Natural killer cell (primary cell): ENCODE data around the gene ATXN10. TPM values are rescaled to one million over a fixed set of nuclear protein-coding genes. Genes with fewer than 3 reads are reported as not detected.

Experiments
- ATAC-seq, 3 donors: fragments of 150-1000 bp in 2 of 3; fragments of 200-7000 bp in 1 of 3; cut with Tn5 transposase; 1 replicate in 1 of 3; 2 replicates in 2 of 3; pipeline ENCODE4 v1.10.0; 2021; ENCODE audit warnings: mild to moderate bottlenecking in 2 of 3, moderate library complexity in 2 of 3
- DNase-seq, 2 donors: peaks; one replicate each; pipeline versions ENCODE4 v3.0.0 to v3.0.0-alpha.2; 2013 to 2021; ENCODE audit warnings: mixed read lengths in 1 of 2
- H3K27ac ChIP-seq: one replicate; pipeline ENCODE4 v1.5.1; 2013; ENCODE audit warnings: mild to moderate bottlenecking, low read length
- H3K27me3 ChIP-seq: one replicate; pipeline ENCODE4 v1.6.1; 2013; ENCODE audit warnings: low read length; ENCODE audit not compliant: control insufficient read depth, insufficient read depth
- H3K36me3 ChIP-seq: one replicate; pipeline ENCODE4 v1.6.1; 2013; ENCODE audit warnings: low read length; ENCODE audit not compliant: control insufficient read depth, insufficient read depth
- H3K4me1 ChIP-seq: one replicate; pipeline ENCODE4 v1.6.1; 2013; ENCODE audit warnings: low read length; ENCODE audit not compliant: control insufficient read depth, insufficient read depth
- H3K4me3 ChIP-seq: one replicate; pipeline ENCODE4 v1.5.1; 2013; ENCODE audit warnings: low read length
- H3K9me3 ChIP-seq: one replicate; pipeline ENCODE4 v1.6.1; 2013; ENCODE audit warnings: low read length; ENCODE audit not compliant: control insufficient read depth, insufficient read depth
- H3K27ac Mint-ChIP-seq, 2 donors: one replicate each; pipeline ENCODE4 v1.8.0; 2022; ENCODE audit warnings: mild to moderate bottlenecking in 2 of 2, mixed read lengths in 2 of 2, moderate library complexity in 1 of 2
- H3K27me3 Mint-ChIP-seq, 2 donors: one replicate each; pipeline ENCODE4 v1.8.0; 2022; ENCODE audit warnings: low read depth in 2 of 2, mixed read lengths in 2 of 2
- H3K36me3 Mint-ChIP-seq: one replicate; pipeline ENCODE4 v1.8.0; 2022; ENCODE audit warnings: mixed read lengths
- H3K4me1 Mint-ChIP-seq, 2 donors: one replicate each; pipeline ENCODE4 v1.8.0; 2022; ENCODE audit warnings: mixed read lengths in 2 of 2
- H3K4me3 Mint-ChIP-seq: one replicate; pipeline ENCODE4 v1.8.0; 2022; ENCODE audit warnings: mild to moderate bottlenecking, moderate library complexity, mixed read lengths
- H3K9me3 Mint-ChIP-seq, 2 donors: one replicate each; pipeline ENCODE4 v1.8.0; 2022; ENCODE audit warnings: mixed read lengths in 2 of 2
- WGBS: methylation state at CpG from one replicate; pipeline ENCODE4 v1.1.7; 2013; ENCODE audit warnings: missing lambda C conversion rate; ENCODE audit not compliant: insufficient coverage; 5-methylcytosine and 5-hydroxymethylcytosine counted together
- intact Hi-C: fragments of 100-400 bp; cut with micrococcal nuclease; formaldehyde crosslinking; loops from one replicate; pipeline ENCODE4 v1.14.2; 2022
- total RNA-seq, 4 donors: library from RNA; stranded (reverse); fragments of 120-200 nt in 1 of 4; gene quantifications; one replicate each; pipeline versions ENCODE4 v1.2.3 to v1.2.4, GENCODE V29; 2013 to 2022
- TF ChIP-seq, protein P1 (sequence below): fragments of 200-600 bp; IDR thresholded peaks from one replicate; pipeline ENCODE4 v1.8.0; 2022; ENCODE audit warnings: antibody characterized with exemption

Gene ATXN10
- total RNA-seq, 3 donors from 2014 or later (not counting 1 experiment from before 2014, with no cell fraction given): 79.3 to 90.5 (median 88.8) TPM

GRCh38 chr22:45893516-45893915 is 221.9 kb downstream of the ATXN10 start:
- Mint-ChIP-seq H3K27ac (no peak overlapping the region), H3K9me3 (no peaks in the 10 kb centered on the region), H3K4me3 (no peak overlapping the region), H3K36me3 (no peaks in the 10 kb centered on the region), H3K4me1 (no peaks in the 10 kb centered on the region), H3K27me3 (no peaks in the 10 kb centered on the region)
- peaks cover 12% of the 10 kb centered on the region for H3K27me3 ChIP-seq
- WGBS: 78% methylated on average over 9 of the region's 9 CpGs
- intact Hi-C loops: no loop called here
- no peaks in the 10 kb centered on the region for H3K4me1 ChIP-seq
- H3K36me3 ChIP-seq: no peaks in the 10 kb centered on the region
- DNase-seq (no peak), ATAC-seq (no peak)
- TF ChIP-seq, protein P1, sequence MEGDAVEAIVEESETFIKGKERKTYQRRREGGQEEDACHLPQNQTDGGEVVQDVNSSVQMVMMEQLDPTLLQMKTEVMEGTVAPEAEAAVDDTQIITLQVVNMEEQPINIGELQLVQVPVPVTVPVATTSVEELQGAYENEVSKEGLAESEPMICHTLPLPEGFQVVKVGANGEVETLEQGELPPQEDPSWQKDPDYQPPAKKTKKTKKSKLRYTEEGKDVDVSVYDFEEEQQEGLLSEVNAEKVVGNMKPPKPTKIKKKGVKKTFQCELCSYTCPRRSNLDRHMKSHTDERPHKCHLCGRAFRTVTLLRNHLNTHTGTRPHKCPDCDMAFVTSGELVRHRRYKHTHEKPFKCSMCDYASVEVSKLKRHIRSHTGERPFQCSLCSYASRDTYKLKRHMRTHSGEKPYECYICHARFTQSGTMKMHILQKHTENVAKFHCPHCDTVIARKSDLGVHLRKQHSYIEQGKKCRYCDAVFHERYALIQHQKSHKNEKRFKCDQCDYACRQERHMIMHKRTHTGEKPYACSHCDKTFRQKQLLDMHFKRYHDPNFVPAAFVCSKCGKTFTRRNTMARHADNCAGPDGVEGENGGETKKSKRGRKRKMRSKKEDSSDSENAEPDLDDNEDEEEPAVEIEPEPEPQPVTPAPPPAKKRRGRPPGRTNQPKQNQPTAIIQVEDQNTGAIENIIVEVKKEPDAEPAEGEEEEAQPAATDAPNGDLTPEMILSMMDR: no peak
- no peaks in the 10 kb centered on the region for H3K9me3 ChIP-seq
- no peak overlapping the region for H3K27ac ChIP-seq
- H3K4me3 ChIP-seq: no peak overlapping the region

Other genes starting within 250 kb of the ATXN10 start
- under 1 TPM in 1 of 3 donors, not detected in 2; 0.58 TPM for gene FBLN1, start 169.0 kb upstream of the ATXN10 start, total RNA-seq